PFSK-1 (cell line): ENCODE data around the gene KLHDC7B.

Source experiments
- POLR2AphosphoS5 ChIP-seq: IDR thresholded peaks from 2 replicates; pipeline ENCODE4 v1.6.1; 2012; ENCODE audit warnings: low read depth, mild to moderate bottlenecking, control low read depth, low read length, moderate library complexity
- SIN3A ChIP-seq: IDR thresholded peaks from 2 replicates; pipeline ENCODE4 v1.6.1; 2012; ENCODE audit warnings: mild to moderate bottlenecking, low read length, moderate library complexity, borderline replicate concordance; ENCODE audit not compliant: insufficient read depth
- TAF1 ChIP-seq: IDR thresholded peaks from 2 replicates; pipeline ENCODE4 v1.6.1; 2012; ENCODE audit warnings: low read length, control low read depth, borderline replicate concordance; ENCODE audit not compliant: insufficient read depth
- TF ChIP-seq, protein P1 (sequence below), 2 experiments: IDR thresholded peaks; 2 replicates each; pipeline versions ENCODE4 v1.6.1 to v1.8.0; 2011 to 2012; ENCODE audit warnings: low read depth in 2 of 2, low read length in 2 of 2, control low read depth in 1 of 2, inconsistent platforms in 1 of 2, mild to moderate bottlenecking in 1 of 2, moderate library complexity in 1 of 2; ENCODE audit not compliant: insufficient read depth in 1 of 2

DNA sequence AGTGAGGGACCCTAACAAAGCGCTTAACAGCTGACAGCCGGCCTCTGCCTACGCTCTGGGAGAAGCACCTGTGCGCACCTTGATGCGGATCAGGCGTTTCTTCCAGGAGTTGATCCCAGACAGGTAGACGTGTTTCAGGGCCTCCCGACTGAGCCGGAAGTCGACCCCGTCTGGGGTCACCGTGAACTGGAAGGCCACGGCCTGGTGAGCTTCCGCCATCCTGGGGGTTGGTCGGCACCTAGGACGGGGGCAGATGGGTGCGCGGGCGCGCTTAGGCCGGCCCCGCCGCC is 31.9 kb downstream of the KLHDC7B start:
- TF ChIP-seq TAF1 (no peak), SIN3A (no peak), POLR2AphosphoS5 (no peak)
- TF ChIP-seq, protein P1, sequence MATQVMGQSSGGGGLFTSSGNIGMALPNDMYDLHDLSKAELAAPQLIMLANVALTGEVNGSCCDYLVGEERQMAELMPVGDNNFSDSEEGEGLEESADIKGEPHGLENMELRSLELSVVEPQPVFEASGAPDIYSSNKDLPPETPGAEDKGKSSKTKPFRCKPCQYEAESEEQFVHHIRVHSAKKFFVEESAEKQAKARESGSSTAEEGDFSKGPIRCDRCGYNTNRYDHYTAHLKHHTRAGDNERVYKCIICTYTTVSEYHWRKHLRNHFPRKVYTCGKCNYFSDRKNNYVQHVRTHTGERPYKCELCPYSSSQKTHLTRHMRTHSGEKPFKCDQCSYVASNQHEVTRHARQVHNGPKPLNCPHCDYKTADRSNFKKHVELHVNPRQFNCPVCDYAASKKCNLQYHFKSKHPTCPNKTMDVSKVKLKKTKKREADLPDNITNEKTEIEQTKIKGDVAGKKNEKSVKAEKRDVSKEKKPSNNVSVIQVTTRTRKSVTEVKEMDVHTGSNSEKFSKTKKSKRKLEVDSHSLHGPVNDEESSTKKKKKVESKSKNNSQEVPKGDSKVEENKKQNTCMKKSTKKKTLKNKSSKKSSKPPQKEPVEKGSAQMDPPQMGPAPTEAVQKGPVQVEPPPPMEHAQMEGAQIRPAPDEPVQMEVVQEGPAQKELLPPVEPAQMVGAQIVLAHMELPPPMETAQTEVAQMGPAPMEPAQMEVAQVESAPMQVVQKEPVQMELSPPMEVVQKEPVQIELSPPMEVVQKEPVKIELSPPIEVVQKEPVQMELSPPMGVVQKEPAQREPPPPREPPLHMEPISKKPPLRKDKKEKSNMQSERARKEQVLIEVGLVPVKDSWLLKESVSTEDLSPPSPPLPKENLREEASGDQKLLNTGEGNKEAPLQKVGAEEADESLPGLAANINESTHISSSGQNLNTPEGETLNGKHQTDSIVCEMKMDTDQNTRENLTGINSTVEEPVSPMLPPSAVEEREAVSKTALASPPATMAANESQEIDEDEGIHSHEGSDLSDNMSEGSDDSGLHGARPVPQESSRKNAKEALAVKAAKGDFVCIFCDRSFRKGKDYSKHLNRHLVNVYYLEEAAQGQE (IDR thresholded peaks at IDR 0.05; ENCODE audit: insufficient read depth in 1 of 2, low read depth in 2 of 2, low read length in 2 of 2): no peak
